ES-I3 (cell line): ENCODE measurements around the gene ITGA11.

Experiments
- H3K36me3 ChIP-seq: 2 replicates; pipeline ENCODE4 v1.6.1; 2013; ENCODE audit warnings: mild to moderate bottlenecking, low read length, control low read depth, moderate library complexity; ENCODE audit not compliant: insufficient read depth
- H3K4me1 ChIP-seq: 2 replicates; pipeline ENCODE4 v1.6.1; 2013; ENCODE audit warnings: mild to moderate bottlenecking, control low read depth, low read length; ENCODE audit not compliant: insufficient read depth
- H3K9ac ChIP-seq: 2 replicates; pipeline ENCODE4 v1.6.1; 2013; ENCODE audit warnings: low read depth, mild to moderate bottlenecking, low read length, moderate library complexity
- H3K9me3 ChIP-seq: 2 replicates; pipeline ENCODE4 v1.6.1; 2013; ENCODE audit warnings: mild to moderate bottlenecking, low read length, moderate library complexity; ENCODE audit not compliant: control insufficient read depth, insufficient read depth

Gene ITGA11

DNA sequence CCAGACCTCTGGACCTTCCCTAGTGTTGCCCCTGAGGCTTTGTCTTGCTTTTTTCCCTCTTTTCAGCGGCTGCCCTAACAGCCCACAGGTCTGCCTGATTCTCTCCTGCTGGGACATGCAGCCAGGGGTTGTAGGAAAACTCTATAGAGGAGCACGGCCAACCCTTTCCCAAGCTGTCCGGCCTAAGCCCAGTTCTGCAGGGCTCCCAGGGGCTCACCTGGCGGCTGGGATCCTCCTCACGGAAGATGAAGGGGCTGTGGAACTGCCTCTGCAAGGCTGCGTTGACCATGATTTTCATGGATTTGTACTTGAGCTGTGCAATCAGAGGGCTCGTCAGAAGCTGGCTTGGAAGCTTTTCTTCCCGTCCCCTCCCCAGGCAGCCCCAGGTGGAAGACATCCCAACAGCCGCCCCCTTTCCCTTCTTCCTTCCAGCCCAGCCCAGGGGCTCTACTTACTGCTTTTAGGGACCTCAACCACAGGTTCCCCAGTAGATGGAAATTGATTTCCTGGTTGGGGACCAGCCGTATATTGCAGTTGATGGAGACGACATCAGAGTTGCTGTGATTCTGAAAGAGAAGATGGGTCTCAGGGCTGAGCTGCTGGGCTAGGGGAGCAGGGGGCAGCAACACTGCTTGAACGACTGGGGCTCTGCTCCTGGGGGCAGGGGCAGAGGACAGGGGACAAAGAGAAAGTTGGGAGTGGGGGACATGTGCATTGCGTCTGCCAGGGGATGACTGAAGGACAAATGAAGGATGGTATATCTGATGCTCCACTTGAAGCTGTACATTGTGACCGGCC lies 124.6 kb downstream of the ITGA11 start:
- Histone ChIP-seq H3K4me1 (peaks cover 12% of the 10 kb centered on the region), H3K36me3 (no peaks in the 10 kb centered on the region), H3K9ac (no peak overlapping the region), H3K9me3 (no peaks in the 10 kb centered on the region)

DNA sequence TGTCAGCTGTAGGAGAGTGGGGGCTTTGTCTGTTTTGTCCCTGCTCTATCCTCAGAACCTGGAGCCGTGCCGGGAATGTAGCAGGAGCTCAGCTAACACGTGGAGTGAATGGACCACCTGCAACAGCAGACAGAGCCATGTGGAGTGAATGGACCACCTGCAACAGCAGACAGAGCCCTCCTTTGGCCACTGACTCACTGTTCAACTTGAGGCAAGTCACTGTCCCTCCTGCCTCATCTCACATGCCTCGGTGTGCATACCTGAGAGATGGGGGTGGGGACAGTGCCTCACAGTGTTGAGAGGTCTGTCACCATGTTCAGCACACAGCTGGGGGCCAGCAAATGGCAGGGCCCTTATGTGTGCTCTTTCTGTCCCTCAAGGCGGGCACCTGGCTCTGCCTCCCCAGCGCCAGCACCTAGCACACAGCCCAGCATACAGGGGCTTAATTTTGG lies 126.5 kb downstream of the ITGA11 start:
- Histone ChIP-seq H3K9ac (no peak overlapping the region), H3K4me1 (peaks cover 10% of the 10 kb centered on the region), H3K9me3 (no peaks in the 10 kb centered on the region), H3K36me3 (no peaks in the 10 kb centered on the region)

DNA sequence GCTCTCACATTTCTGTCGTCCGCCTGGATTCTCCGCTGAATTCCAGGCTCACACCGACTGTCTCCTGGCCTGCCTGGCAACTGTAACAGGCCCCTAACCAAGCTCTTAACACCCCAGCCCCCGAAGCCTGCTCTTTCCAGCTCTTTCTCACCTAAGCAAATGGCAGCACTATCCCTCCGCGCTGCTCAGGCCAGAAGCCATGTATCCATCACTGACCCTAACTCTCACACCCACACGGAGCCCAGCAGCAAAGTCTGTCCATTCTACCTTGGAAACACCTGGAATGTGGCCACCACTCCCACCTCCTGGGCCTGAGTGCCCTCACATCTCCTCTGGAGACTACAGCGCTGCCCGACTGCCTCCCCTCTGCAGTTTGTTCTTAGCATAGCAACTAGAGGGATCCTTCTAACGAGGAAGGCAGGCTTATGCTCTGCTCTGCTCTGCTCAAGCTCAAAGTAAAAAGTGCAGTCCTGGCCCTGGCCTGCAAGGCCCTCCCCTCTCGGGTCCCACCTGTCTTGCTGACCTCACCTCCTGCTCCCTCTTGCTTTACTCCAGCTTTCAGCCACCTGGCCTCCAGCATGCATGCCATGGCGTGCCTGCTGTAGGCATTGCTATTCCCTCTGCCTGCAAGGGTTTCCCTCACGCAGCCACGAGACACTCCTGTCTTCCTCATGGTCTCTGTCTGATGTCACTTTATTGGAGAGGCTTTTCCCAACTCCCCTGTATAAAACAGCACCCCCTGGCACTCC lies 127.2 kb downstream of the ITGA11 start:
- no peak overlapping the region for H3K9ac ChIP-seq
- no peaks in the 10 kb centered on the region for H3K36me3 ChIP-seq
- H3K4me1 ChIP-seq, result peaks cover 8% of the 10 kb centered on the region; the same call in 1 of the 2 replicates

DNA sequence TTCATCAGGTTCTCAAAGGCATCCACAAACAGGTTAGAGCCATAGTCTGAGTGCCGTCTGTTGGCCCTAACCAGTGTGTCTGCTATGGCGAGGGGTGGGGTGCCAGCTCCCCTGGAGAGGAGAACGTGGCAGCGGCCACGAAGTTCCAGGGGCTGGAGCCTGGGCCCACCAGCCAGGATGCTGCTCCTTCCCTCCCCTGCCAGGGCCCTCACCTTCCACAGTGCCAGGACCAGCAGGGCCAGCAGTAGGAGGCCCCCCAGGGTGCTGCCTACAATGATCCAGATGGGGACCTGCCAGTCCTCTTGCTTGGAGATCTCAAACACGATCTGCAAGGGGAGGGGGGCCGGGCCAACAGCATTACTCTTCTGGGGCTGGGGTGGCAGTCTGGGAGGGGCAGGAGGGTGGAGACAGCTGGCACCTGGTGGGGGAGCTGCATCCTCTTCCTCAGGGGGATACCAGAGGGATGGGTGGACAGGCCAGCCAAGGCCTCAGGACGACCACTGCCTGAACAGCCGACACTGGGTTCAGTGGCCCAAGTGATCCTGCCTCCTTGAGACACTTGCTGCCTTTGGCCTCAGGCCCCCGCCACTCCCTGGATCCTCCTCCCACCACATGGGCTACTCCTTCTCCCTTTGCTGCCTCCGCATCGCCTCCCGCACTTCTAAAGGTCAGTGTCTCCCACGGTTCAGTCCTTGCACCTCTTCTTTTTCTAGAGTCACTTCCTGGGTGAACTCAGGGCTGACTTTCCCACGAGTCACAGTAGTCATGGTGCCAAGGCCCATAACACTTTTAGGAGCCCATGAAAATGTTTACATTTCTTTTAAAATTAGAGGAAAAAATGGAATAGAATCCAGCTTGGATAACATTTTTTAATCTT lies 128.2 kb downstream of the ITGA11 start:
- Histone ChIP-seq H3K36me3 (no peaks in the 10 kb centered on the region), H3K9ac (no peak overlapping the region), H3K4me1 (peaks cover 8% of the 10 kb centered on the region; the same call in 1 of the 2 replicates), H3K9me3 (no peaks in the 10 kb centered on the region)

More for the DNA sequence above, 127.2 kb downstream of the ITGA11 start:
- no peaks in the 10 kb centered on the region for H3K9me3 ChIP-seq

DNA sequence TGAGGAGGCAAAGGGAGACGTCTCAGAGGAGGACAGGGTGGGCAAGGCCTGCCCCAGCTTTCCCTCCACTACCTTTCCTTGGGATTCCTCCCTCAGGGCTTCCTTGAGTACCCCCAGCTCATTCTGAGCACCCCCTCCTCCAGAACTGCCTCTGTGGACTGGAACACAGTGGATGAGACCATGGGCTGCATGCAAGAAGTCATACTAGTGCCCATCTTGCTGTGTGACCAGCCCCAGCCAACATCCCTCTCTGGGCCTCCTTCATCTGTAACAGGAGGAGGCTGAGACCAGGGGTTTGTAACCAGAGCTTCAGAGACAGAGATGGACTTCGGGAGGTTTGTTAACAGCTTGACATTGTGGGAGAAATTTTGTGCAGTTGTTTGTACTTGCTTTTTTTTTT lies 128.8 kb downstream of the ITGA11 start:
- H3K36me3 ChIP-seq, result no peaks in the 10 kb centered on the region
- H3K9ac ChIP-seq, result no peak overlapping the region
- peaks cover 8% of the 10 kb centered on the region; the same call in 1 of the 2 replicates for H3K4me1 ChIP-seq
- H3K9me3 ChIP-seq, result no peaks in the 10 kb centered on the region

DNA sequence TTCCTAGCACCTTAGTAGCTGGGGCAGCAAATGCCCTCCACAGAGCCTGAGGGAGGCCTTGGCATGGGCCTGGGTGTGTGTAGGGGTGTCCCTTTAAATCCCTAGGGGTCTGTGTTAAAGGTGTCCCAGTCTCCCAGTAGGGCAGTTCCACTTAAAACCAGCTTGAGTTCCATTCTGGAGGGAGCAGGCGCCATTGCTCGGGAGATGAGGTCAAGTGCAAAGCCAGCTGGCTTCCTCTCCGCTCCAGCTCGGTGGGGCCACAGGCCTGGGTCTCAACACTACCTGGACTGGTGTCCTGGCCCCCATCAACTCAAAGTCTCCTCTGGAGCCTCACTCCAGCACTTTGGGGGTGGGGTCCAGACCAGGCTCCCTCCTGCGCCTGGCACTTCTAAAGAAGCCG lies 129.2 kb downstream of the ITGA11 start:
- Histone ChIP-seq H3K36me3 (no peaks in the 10 kb centered on the region), H3K4me1 (peaks cover 8% of the 10 kb centered on the region; the same call in 1 of the 2 replicates), H3K9me3 (no peaks in the 10 kb centered on the region), H3K9ac (no peak overlapping the region)

DNA sequence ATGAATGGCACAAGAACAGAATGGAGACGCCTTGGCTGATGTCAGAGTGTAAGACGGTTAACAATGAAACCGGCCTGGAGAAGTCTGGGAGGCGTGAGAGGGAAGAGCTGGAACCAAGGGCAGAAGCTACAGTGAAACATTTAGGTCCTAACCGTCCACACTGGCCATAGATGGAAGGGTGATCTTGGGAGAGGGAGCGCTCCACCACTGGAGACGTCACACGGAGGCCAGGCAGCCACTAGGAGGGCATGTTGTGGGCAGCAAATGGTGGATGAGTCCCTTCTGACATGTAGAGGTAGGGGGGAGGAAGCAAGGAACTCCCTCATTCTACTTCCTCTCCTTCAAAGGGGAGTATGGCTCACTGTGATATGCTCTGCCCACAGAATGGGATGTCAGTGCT lies 130.7 kb downstream of the ITGA11 start:
- H3K4me1 ChIP-seq, result peaks cover 8% of the 10 kb centered on the region; the same call in 1 of the 2 replicates
- no peaks in the 10 kb centered on the region for H3K36me3 ChIP-seq
- H3K9me3 ChIP-seq, result no peaks in the 10 kb centered on the region
- H3K9ac ChIP-seq, result no peak overlapping the region

DNA sequence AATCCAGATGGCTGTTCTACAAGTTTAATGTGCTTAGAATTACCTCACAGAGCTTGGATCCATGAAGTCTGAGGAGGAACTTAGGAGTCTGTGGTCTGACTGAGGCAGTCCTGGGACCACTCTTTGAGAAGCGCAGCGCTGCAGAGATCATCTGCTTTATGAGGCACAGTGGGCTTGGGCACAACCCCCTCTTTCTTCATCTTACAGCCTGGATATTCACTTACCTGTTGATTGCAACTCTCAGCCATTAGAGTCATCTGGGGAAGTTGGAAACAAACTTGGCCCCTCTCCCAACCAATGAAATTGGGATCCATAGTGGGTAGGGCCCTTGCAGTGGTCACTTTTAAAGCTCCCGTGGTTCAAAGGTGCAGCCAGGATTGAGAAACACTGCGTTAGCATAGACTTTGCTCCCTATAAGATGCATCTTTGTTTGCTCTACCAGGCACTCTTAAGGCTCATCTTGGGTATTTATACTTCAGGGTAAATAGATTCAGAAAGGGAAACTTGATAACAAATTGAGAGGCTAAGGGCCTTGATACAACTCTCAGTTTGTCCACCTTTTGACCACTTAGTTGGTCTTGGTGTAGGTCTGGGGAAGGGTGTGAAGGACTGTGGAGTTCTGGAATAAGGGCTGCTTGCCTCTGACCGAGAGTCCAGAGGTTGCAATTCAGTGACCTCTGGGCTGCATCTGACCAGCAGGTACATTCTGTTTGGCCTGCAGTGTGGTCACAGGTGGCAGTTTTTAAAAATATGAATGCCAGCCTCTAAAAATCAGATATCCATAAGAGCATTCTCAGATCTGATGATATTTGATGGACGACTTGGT lies 131.6 kb downstream of the ITGA11 start:
- Histone ChIP-seq H3K9ac (no peak overlapping the region), H3K9me3 (no peaks in the 10 kb centered on the region), H3K36me3 (no peaks in the 10 kb centered on the region), H3K4me1 (peaks cover 5% of the 10 kb centered on the region; the same call in 1 of the 2 replicates)

DNA sequence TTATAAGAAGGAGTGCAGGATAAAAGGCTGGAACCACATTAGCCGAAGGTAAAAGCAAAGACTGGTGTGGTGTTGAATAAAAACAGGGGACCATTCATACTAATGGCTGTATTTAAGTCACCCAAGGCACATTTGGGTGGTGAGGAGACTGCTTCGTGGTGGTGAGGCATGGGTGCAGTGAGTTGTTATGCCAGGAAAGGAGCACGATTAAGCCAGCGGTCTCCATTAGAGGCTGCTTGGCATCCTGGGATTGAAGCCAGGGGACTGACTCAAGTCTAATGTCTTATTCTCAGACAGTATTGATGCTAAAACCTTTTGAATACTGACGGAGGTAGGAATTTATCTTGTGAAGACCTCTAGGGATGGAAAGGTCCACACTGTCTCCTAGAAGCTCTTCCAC lies 132.5 kb downstream of the ITGA11 start:
- no peaks in the 10 kb centered on the region for H3K9me3 ChIP-seq
- no peak overlapping the region for H3K9ac ChIP-seq
- H3K4me1 ChIP-seq, result no peaks in the 10 kb centered on the region; the same call in 1 of the 2 replicates
- no peaks in the 10 kb centered on the region for H3K36me3 ChIP-seq

DNA sequence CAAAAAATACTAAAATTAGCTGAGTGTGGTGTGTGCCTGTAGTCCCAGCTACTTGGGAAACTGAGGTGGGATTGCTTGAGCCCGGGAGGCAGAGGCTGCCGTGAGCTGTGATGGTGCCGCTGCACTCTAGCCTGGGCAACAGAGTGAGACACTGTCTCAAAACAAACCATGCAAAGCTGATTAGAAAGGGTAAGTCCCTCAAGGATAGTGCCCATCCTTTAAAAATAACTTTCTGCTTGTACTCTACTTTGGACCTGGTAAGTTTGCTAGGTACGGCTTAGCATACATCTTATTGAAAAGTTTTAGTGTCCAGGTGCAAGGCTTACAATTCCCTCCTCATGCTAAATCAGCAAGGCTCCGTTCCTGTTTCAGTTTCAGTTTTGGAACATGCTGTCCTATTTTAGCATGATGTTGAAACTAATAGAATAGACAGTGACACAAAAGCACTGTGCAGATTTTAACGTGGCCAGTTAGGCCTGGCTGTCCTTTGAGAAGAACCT lies 133.0 kb downstream of the ITGA11 start:
- no peak overlapping the region for H3K9ac ChIP-seq

DNA sequence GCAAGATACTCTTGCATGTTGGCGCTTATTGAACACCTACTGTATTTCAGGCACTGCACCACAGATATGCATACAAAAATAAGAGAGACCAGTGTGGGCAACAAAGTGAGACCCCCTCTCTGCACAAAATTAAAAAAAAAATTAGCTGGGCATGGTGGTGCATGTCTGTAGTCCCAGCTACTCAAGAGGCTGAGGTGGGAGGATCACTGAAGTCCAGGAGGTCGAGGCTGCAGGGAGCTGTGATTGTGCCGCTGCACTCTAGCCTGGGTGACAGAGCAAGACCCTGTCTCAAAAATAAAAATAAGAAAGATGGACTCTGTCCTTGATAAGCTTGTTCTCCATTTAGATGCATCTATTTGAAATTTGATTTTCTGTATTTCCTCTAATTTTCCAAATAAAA lies 133.6 kb downstream of the ITGA11 start:
- H3K4me1 ChIP-seq, result no peaks in the 10 kb centered on the region
- H3K9me3 ChIP-seq, result no peaks in the 10 kb centered on the region
- no peak overlapping the region for H3K9ac ChIP-seq

More for the DNA sequence above, 133.0 kb downstream of the ITGA11 start:
- Histone ChIP-seq H3K9me3 (no peaks in the 10 kb centered on the region), H3K36me3 (no peaks in the 10 kb centered on the region), H3K4me1 (no peaks in the 10 kb centered on the region; the same call in 1 of the 2 replicates)

DNA sequence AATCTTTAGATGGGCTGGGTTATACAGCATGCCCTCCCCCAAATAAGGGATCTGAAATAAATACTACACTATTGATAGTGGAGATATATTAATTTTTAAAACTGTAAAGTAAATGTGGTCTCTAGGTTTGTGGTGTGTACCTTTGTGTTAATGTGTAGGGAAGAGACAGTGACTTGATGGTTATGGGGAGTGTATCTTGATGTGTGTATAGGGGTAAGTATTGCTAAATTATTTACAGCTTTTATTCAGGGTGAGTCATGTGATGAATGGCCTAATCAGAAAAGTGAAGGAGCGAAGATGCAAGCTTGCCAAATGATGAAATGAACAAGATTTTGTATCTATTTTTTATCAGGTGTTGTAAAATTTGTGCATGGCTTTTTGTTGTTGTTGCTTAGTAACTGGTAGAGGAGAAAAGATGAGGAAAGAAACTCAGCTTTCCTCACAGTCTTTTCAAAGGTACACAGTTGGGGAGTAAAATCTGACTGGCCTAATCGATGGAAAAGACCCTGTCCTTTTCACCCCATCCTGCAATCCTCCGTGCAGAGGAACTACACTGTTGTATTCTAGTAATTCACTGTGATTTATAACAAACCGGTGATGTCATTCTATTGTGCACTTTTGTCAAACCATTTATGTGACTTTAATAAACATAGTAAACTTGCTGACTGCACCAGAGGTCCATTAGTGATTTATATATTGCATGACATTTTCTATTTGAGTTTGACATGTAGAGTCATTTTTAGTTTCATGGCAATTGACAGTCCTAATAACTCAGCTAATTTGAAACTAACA lies 136.8 kb downstream of the ITGA11 start:
- H3K9ac ChIP-seq, result no peak overlapping the region
- H3K36me3 ChIP-seq, result peaks cover 6% of the 10 kb centered on the region; the same call in 1 of the 2 replicates
- no peaks in the 10 kb centered on the region for H3K4me1 ChIP-seq
- no peaks in the 10 kb centered on the region for H3K9me3 ChIP-seq

More for the DNA sequence above, 133.6 kb downstream of the ITGA11 start:
- H3K36me3 ChIP-seq, result no peaks in the 10 kb centered on the region

DNA sequence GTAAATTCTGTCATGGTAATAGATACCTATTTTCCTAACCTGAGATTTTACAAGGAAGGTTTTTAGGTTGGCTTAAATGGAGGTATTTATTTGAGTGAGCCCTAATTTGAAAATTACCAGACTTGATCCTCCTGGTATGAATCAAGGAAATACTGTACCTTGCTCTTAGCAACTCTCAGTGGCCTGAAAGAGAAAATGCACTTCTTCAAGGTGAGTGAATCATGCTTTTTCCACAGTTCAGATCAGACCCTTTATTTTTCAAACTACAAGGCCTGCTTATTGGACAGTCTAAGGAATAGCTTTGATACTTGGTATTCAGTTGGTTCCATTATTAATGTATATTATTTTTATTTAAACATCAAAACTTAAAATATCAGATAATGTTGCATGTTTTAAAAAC lies 139.0 kb downstream of the ITGA11 start:
- H3K4me1 ChIP-seq, result no peaks in the 10 kb centered on the region; the same call in 1 of the 2 replicates
- H3K36me3 ChIP-seq, result peaks cover 11% of the 10 kb centered on the region
- no peaks in the 10 kb centered on the region for H3K9me3 ChIP-seq
- H3K9ac ChIP-seq, result no peak overlapping the region
